ENCODE results near the gene LCAT. TPM values are rescaled to one million over a fixed set of nuclear protein-coding genes. Genes with fewer than 3 reads are reported as not detected.

The LCAT gene, protein sequence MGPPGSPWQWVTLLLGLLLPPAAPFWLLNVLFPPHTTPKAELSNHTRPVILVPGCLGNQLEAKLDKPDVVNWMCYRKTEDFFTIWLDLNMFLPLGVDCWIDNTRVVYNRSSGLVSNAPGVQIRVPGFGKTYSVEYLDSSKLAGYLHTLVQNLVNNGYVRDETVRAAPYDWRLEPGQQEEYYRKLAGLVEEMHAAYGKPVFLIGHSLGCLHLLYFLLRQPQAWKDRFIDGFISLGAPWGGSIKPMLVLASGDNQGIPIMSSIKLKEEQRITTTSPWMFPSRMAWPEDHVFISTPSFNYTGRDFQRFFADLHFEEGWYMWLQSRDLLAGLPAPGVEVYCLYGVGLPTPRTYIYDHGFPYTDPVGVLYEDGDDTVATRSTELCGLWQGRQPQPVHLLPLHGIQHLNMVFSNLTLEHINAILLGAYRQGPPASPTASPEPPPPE
- total RNA-seq, result 31.9 and 32.1 TPM in 2 replicates
- long read RNA-seq, partial matches to known transcripts, result 1 of 1 reads
- long read RNA-seq, other reads (novel, unspliced or antisense), result 0 of 1 reads

DNA sequence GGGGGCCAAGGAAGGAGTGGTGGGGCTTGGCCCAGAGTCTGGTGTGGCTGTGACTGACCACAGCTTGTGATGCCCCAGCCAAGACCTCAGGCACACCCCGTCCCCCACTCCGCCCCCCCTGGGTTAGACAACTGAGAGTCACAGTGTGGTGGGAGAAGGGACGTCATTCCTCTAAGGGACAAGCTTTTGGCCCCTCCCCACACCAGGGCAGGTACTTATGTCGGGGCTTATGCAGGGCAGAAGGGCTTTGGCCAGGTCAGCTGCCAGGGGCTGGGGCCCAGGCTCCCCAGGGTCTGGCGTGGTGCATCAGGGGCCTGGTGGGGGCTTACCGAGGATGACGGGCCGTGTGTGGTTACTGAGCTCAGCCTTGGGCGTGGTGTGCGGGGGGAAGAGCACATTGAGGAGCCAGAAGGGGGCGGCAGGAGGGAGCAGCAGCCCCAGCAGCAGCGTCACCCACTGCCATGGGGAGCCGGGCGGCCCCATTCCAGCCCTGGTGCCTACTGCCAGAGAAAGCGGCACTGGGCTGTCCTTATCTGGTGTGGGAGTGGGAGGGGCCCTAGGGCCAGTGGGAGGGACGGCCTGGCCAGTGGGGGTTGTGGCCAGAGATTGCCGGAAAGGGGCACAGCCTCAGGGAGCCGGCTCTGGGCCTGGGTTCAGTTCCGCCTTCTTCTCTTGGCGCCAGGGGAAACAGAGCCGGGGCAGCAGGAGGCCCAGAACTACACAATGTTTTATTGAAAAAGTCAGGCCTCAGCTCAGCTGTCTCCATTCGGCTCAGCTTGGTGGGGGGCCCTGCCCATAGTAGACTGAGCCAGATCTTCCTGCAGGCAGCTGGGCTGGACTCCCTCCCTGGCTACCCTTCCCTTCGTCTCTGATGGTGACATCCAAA lies at the start of gene LCAT:
Gene LCAT (minus strand): TSS at position 502 of the 886 bp plus-strand sequence. CDS start 19 bp downstream, at position 483.
- no peaks in the 10 kb centered on the region for H3K27me3 Mint-ChIP-seq
- peaks cover 6% of the 10 kb centered on the region for H3K4me1 Mint-ChIP-seq (ENCODE audit: low read depth)
- H3K27ac Mint-ChIP-seq, result no peak within 1 kb of the TSS
- no peak for DNase-seq (ENCODE audit: low spot score, unreplicated experiment)
- peaks cover 4% of the 10 kb centered on the region for H3K36me3 Mint-ChIP-seq (ENCODE audit: insufficient read depth)
- H3K9me3 Mint-ChIP-seq (ENCODE audit: low read depth), result no peaks in the 10 kb centered on the region
- H3K4me3 Mint-ChIP-seq (ENCODE audit: low read depth), result no peak within 1 kb of the TSS
- TF ChIP-seq, protein P1, sequence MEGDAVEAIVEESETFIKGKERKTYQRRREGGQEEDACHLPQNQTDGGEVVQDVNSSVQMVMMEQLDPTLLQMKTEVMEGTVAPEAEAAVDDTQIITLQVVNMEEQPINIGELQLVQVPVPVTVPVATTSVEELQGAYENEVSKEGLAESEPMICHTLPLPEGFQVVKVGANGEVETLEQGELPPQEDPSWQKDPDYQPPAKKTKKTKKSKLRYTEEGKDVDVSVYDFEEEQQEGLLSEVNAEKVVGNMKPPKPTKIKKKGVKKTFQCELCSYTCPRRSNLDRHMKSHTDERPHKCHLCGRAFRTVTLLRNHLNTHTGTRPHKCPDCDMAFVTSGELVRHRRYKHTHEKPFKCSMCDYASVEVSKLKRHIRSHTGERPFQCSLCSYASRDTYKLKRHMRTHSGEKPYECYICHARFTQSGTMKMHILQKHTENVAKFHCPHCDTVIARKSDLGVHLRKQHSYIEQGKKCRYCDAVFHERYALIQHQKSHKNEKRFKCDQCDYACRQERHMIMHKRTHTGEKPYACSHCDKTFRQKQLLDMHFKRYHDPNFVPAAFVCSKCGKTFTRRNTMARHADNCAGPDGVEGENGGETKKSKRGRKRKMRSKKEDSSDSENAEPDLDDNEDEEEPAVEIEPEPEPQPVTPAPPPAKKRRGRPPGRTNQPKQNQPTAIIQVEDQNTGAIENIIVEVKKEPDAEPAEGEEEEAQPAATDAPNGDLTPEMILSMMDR (IDR thresholded peaks at IDR 0.05; ENCODE audit: unreplicated experiment), result no peak

GRCh38 chr16:67993207-67994039 lies 49.5 kb upstream of the LCAT start:
- Mint-ChIP-seq H3K9me3 (ENCODE audit: low read depth) (no peaks in the 10 kb centered on the region), H3K4me1 (ENCODE audit: low read depth) (no peaks in the 10 kb centered on the region), H3K36me3 (ENCODE audit: insufficient read depth) (no peaks in the 10 kb centered on the region), H3K27ac (no peak overlapping the region), H3K4me3 (ENCODE audit: low read depth) (no peak overlapping the region), H3K27me3 (peaks cover 4% of the 10 kb centered on the region)
- DNase-seq (ENCODE audit: low spot score, unreplicated experiment), result peak; percentile 74
- TF ChIP-seq, protein P1 (IDR thresholded peaks at IDR 0.05; ENCODE audit: unreplicated experiment), result peak; percentile 99

GRCh38 chr16:67992661-67993206 lies 48.8 kb upstream of the LCAT start:
- H3K4me1 Mint-ChIP-seq (ENCODE audit: low read depth), result peaks cover 2% of the 10 kb centered on the region
- H3K9me3 Mint-ChIP-seq (ENCODE audit: low read depth), result no peaks in the 10 kb centered on the region
- H3K27me3 Mint-ChIP-seq, result peaks cover 4% of the 10 kb centered on the region
- no peaks in the 10 kb centered on the region for H3K36me3 Mint-ChIP-seq (ENCODE audit: insufficient read depth)
- no peak overlapping the region for H3K4me3 Mint-ChIP-seq (ENCODE audit: low read depth)
- no peak overlapping the region for H3K27ac Mint-ChIP-seq
- DNase-seq (ENCODE audit: low spot score, unreplicated experiment), result no peak
- TF ChIP-seq, protein P1 (IDR thresholded peaks at IDR 0.05; ENCODE audit: unreplicated experiment), result no peak

DNA sequence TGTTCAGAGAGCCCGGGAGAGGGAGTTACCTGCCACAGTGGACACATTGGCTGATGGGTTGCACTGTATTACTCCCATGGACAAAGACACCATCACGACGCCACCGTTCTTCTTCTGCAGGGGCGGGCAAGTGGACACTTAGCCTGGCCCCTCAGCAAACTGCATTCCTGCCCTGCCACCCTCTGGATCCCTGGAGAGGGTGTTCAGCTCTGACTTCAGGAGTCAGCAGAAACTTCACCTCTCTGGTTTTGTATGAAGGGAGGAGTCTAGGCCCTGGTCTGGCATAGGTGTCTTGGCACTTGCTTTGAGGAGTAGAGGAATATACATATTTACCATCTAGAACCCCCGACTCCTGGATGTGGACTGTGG lies 46.1 kb upstream of the LCAT start:
- Mint-ChIP-seq H3K27ac (no peak overlapping the region), H3K4me1 (ENCODE audit: low read depth) (peaks cover 9% of the 10 kb centered on the region), H3K9me3 (ENCODE audit: low read depth) (no peaks in the 10 kb centered on the region), H3K27me3 (peaks cover 4% of the 10 kb centered on the region), H3K4me3 (ENCODE audit: low read depth) (no peak overlapping the region), H3K36me3 (ENCODE audit: insufficient read depth) (no peaks in the 10 kb centered on the region)
- TF ChIP-seq, protein P1 (IDR thresholded peaks at IDR 0.05; ENCODE audit: unreplicated experiment), result no peak
- DNase-seq (ENCODE audit: low spot score, unreplicated experiment), result no peak

Measured in progenitor cell of endocrine pancreas (in vitro differentiated cells).